Astrocyte of the cerebellum (primary cell): ENCODE measurements around the gene KIF3C.

ENCODE experiments used
- DNase-seq: peaks from one replicate; pipeline ENCODE4 v3.0.0-alpha.2; 2011; ENCODE audit warnings: low read depth
- H3K4me3 ChIP-seq: 2 replicates; pipeline ENCODE4 v1.5.1; 2011; ENCODE audit warnings: mild to moderate bottlenecking, low read depth, low read length, moderate library complexity
- in situ Hi-C: cut with HindIII; loops from 2 replicates; pipeline ENCODE4 v1.10.0; 2017; ENCODE audit warnings: low sequenced_read_pairs
- TF ChIP-seq, protein P1 (sequence below): IDR thresholded peaks from 2 replicates; pipeline ENCODE4 v1.5.1; 2012; ENCODE audit warnings: low read length, low read depth, moderate library complexity, mild to moderate bottlenecking; ENCODE audit errors: missing control alignments

The KIF3C gene

GRCh38 chr2:25936889-25937545, 45.3 kb downstream of the KIF3C start:
- H3K4me3 ChIP-seq: no peak overlapping the region
- in situ Hi-C loops: no loop called here
- DNase-seq: no peak
- TF ChIP-seq, protein P1, sequence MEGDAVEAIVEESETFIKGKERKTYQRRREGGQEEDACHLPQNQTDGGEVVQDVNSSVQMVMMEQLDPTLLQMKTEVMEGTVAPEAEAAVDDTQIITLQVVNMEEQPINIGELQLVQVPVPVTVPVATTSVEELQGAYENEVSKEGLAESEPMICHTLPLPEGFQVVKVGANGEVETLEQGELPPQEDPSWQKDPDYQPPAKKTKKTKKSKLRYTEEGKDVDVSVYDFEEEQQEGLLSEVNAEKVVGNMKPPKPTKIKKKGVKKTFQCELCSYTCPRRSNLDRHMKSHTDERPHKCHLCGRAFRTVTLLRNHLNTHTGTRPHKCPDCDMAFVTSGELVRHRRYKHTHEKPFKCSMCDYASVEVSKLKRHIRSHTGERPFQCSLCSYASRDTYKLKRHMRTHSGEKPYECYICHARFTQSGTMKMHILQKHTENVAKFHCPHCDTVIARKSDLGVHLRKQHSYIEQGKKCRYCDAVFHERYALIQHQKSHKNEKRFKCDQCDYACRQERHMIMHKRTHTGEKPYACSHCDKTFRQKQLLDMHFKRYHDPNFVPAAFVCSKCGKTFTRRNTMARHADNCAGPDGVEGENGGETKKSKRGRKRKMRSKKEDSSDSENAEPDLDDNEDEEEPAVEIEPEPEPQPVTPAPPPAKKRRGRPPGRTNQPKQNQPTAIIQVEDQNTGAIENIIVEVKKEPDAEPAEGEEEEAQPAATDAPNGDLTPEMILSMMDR: no peak

GRCh38 chr2:25933622-25934021, 48.7 kb downstream of the KIF3C start:
- TF ChIP-seq, protein P1: no peak
- DNase-seq: no peak
- H3K4me3 ChIP-seq: no peak overlapping the region
- in situ Hi-C loops: no loop called here

GRCh38 chr2:25929789-25930473, 52.4 kb downstream of the KIF3C start:
- H3K4me3 ChIP-seq: no peak overlapping the region
- DNase-seq: no peak
- in situ Hi-C loops: loop anchor here (10.0 kb wide), 1 partner anchor 65 kb away; no protein-coding TSS in a partner anchor
- TF ChIP-seq, protein P1: no peak

GRCh38 chr2:25928668-25929067, 53.6 kb downstream of the KIF3C start:
- DNase-seq: no peak

DNA sequence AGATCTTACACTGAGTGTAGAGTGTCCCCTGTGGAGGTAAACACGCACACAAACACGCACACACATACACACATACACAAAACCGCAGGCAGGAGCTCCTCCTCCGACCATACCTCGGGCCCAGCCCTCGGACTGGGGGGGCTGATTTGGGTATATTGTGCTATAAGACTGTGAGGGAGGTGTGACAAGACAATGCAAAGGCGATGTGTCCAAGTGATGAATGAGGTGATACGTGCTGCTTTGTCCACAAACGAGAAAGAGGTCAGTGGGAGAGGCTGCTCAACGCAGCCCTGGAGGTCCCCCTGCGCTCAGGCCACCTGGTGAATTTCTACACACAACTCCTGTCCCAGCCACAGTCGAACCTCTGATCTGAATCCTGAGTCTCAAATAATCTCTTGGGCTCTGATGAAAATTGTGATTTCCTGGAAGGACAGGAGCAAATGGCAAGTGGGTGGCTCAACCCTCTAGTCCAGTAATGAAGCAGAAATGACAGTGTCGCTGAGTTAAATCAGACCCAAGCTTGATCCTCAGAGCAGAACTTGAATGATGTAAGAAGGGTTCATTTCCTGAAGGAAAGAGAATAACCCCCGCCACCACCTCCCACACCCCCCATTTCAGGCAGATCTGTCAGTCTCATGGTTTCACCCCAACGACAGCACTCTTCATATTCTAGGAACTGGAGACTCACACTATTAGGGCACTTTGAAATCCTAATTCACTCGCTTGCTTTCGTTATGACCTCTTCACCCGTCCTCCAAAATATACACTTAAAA, 55.1 kb downstream of the KIF3C start:
- H3K4me3 ChIP-seq: no peak overlapping the region
- in situ Hi-C loops: loop anchor here (10.0 kb wide), 1 partner anchor 62 kb away; no protein-coding TSS in a partner anchor
- TF ChIP-seq, protein P1: no peak
- DNase-seq: no peak

More at GRCh38 chr2:25928668-25929067, 53.6 kb downstream of the KIF3C start:
- TF ChIP-seq, protein P1: no peak
- in situ Hi-C loops: loop anchor here (10.0 kb wide), 1 partner anchor 64 kb away; no protein-coding TSS in a partner anchor
- no peak overlapping the region for H3K4me3 ChIP-seq

GRCh38 chr2:25922501-25922900, 59.8 kb downstream of the KIF3C start:
- DNase-seq: no peak
- in situ Hi-C loops: loop anchor here (10.0 kb wide), 1 partner anchor 58 kb away; no protein-coding TSS in a partner anchor
- TF ChIP-seq, protein P1: no peak
- H3K4me3 ChIP-seq: no peak overlapping the region
